GM06990 (cell line): ENCODE data around the gene CHCHD6.

ENCODE experiments used
- DNase-seq: peaks from one replicate; pipeline ENCODE4 v3.0.0-alpha.2; 2011; ENCODE audit not compliant: insufficient read length; ENCODE audit errors: extremely low read depth
- H3K27me3 ChIP-seq: replicated peaks from 2 replicates; pipeline ENCODE4 v1.6.0; 2011; ENCODE audit warnings: low read length; ENCODE audit not compliant: control insufficient read depth, insufficient read depth
- H3K36me3 ChIP-seq: 2 replicates; pipeline ENCODE4 v1.5.1; 2011; ENCODE audit warnings: low read length; ENCODE audit not compliant: control insufficient read depth, insufficient read depth
- H3K4me3 ChIP-seq: replicated peaks from 2 replicates; pipeline ENCODE4 v1.5.1; 2011; ENCODE audit warnings: low read depth, mild to moderate bottlenecking, control low read depth, low read length
- TF ChIP-seq, protein P1 (sequence below): IDR thresholded peaks from 2 replicates; pipeline ENCODE4 v1.5.1; 2011; ENCODE audit warnings: low read length, control low read depth, mild to moderate bottlenecking, inconsistent platforms; ENCODE audit not compliant: insufficient read depth, poor library complexity, severe bottlenecking

CHCHD6 gene

DNA sequence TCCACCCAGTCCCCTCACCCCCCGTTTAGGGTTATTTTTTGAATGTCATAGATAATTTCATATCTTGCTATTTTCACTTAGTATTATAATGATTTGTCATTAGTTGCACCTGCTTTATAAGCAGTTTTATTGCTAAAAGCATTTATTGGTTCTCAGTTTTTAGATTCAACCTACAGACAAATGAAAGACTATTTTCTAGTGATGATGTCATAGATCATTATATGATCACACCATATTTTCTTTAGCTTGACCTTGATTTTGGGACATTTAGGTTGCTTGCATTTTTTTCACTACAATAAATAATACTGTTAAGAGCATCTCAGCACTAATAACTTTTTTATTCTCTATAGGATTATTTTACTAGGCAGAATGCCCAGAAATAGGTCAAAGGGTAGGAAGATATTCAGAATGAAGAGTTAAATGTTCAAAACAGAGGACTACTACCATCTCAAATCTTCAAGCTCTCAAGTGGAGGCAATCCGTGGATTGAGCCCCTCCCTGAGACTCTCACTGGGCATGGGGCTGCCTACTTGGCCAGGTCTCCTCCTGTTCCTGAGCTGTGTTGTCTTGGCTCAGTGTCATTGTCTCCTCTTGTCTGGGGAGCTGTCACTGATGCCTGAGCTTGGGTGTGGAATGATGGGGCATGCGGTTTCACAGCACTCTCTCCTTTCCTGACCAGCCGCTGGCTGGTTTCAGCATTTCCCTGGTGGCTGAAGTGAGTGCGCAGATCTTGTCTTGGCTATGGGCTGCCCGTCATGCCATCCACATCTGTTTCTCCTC is 28.4 kb downstream of the CHCHD6 start:
- TF ChIP-seq, protein P1, sequence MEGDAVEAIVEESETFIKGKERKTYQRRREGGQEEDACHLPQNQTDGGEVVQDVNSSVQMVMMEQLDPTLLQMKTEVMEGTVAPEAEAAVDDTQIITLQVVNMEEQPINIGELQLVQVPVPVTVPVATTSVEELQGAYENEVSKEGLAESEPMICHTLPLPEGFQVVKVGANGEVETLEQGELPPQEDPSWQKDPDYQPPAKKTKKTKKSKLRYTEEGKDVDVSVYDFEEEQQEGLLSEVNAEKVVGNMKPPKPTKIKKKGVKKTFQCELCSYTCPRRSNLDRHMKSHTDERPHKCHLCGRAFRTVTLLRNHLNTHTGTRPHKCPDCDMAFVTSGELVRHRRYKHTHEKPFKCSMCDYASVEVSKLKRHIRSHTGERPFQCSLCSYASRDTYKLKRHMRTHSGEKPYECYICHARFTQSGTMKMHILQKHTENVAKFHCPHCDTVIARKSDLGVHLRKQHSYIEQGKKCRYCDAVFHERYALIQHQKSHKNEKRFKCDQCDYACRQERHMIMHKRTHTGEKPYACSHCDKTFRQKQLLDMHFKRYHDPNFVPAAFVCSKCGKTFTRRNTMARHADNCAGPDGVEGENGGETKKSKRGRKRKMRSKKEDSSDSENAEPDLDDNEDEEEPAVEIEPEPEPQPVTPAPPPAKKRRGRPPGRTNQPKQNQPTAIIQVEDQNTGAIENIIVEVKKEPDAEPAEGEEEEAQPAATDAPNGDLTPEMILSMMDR = no peak
- Histone ChIP-seq H3K36me3 (no peaks in the 10 kb centered on the region), H3K4me3 (no peak overlapping the region), H3K27me3 (no peaks in the 10 kb centered on the region)
- DNase-seq = no peak

DNA sequence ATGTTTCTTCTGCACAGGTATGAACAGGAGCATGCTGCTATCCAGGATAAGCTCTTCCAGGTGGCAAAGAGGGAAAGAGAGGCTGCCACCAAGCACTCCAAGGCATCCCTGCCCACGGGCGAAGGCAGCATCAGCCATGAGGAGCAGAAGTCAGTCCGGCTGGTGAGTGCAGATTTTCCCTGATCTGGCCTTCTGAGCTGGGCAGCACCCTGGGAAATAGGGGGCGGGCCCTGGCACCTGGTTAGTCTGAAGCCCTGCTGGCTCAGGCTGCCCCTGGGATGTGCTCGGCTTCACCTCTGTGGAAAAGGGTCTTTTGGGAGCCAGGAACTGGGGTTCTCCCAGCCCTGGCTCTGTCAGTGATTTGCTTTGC is 29.0 kb downstream of the CHCHD6 start:
- Histone ChIP-seq H3K4me3 (no peak overlapping the region), H3K36me3 (no peaks in the 10 kb centered on the region), H3K27me3 (no peaks in the 10 kb centered on the region)
- DNase-seq = no peak
- TF ChIP-seq, protein P1 = no peak

DNA sequence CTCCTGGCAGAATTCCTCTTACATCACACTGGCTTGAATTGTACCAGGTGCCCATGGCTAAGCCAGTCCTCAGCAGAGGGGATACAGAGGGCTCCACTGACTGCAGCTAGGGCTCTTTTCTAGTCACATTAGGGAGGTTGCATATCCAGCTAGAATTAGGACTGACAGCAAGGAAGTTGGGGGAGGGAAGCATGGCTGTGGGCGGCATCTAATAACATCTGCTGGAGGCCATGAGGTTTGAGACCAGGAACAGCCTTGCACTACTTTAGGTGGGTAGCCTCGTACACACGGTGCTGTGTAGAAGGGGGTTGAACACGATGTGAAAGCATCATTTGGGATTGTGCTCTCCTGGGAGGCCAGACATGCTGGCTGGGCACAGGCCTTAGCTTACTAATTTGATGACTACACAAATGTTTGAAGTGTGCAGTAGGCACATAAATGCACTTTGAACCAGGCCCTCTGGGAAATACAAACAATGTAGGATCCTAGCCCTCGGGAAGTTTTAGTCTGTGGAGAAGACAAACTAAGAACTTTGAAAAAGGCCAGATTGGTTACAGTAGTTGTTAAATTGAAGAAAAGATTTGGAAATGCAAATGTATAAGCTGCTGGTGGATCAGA is 30.2 kb downstream of the CHCHD6 start:
- no peak overlapping the region for H3K4me3 ChIP-seq

GRCh38 chr3:126737527-126737926 is 33.5 kb downstream of the CHCHD6 start:
- no peaks in the 10 kb centered on the region; the same call in 1 of the 2 replicates for H3K36me3 ChIP-seq
- TF ChIP-seq, protein P1 = peak; percentile 13
- no peaks in the 10 kb centered on the region for H3K27me3 ChIP-seq
- DNase-seq = no peak
- H3K4me3 ChIP-seq = no peak overlapping the region

More for the DNA sequence above, 30.2 kb downstream of the CHCHD6 start:
- Histone ChIP-seq H3K36me3 (no peaks in the 10 kb centered on the region), H3K27me3 (no peaks in the 10 kb centered on the region)
- TF ChIP-seq, protein P1 = no peak
- DNase-seq = no peak

DNA sequence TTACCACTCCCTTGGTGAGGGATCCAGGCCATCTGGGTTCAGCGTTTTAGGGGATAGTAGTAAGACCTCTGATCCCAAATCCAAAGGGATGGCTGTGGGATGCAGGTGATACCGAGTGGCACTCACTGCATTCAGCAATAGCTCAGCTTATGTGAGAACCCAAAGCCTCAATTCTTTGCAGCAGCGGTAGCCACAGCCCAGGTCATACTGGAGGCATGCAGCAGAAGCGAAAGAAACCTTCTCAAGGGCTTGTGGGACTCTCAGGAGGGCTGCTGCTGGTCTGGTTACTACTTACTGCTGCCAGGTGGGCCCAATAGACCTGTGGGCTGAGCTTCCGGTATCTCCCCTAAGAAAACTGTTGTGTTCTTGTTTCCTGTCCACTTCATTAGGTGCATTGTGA is 38.0 kb downstream of the CHCHD6 start:
- no peak for DNase-seq
- Histone ChIP-seq H3K36me3 (no peaks in the 10 kb centered on the region; the same call in none of the 2 replicates), H3K4me3 (no peak overlapping the region), H3K27me3 (no peaks in the 10 kb centered on the region)
- TF ChIP-seq, protein P1 = no peak
